Sigmoid colon (tissue), 4 donors: Measurements from ENCODE around the gene ACSL5.

Experiments
- EP300 ChIP-seq, 4 donors: sonication (generic); formaldehyde crosslinking; IDR thresholded peaks; one replicate each; pipeline ENCODE4 v1.6.1; 2017; ENCODE audit warnings: antibody characterized with exemption in 4 of 4
- POLR2A ChIP-seq, 2 donors: fragments of 450-650 bp; IDR thresholded peaks; one replicate each; pipeline ENCODE4 v1.6.1; 2016; ENCODE audit warnings: antibody characterized with exemption in 2 of 2, mild to moderate bottlenecking in 2 of 2, moderate library complexity in 2 of 2
- POLR2AphosphoS5 ChIP-seq, 4 donors: sonication (generic); formaldehyde crosslinking; IDR thresholded peaks; one replicate each; pipeline ENCODE4 v1.6.1; 2017; ENCODE audit warnings: antibody characterized with exemption in 4 of 4
- TF ChIP-seq, protein P1 (sequence below), 4 experiments: fragments of 450-650 bp in 3 of 4; fragments of 200-600 bp in 1 of 4; IDR thresholded peaks; one replicate each; pipeline ENCODE4 v1.5.1; 2016 to 2019; ENCODE audit warnings: antibody characterized with exemption in 4 of 4, mild to moderate bottlenecking in 3 of 4, moderate library complexity in 2 of 4

DNA sequence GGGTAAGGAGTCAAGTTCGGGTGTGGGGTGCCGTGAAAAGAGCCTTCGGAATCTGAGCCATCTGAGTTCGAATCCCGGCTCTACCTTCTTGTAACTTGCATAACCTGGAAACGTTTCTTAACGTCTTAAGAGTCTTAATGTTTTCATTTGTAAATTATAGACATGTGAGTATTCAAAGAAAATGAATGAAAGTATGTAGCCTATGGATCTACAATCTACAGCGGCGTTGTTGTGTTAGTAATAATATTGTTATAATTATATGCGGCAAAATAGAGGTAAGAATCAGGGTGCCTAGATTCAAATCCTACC, 73.7 kb downstream of the ACSL5 start:
- TF ChIP-seq, protein P1, sequence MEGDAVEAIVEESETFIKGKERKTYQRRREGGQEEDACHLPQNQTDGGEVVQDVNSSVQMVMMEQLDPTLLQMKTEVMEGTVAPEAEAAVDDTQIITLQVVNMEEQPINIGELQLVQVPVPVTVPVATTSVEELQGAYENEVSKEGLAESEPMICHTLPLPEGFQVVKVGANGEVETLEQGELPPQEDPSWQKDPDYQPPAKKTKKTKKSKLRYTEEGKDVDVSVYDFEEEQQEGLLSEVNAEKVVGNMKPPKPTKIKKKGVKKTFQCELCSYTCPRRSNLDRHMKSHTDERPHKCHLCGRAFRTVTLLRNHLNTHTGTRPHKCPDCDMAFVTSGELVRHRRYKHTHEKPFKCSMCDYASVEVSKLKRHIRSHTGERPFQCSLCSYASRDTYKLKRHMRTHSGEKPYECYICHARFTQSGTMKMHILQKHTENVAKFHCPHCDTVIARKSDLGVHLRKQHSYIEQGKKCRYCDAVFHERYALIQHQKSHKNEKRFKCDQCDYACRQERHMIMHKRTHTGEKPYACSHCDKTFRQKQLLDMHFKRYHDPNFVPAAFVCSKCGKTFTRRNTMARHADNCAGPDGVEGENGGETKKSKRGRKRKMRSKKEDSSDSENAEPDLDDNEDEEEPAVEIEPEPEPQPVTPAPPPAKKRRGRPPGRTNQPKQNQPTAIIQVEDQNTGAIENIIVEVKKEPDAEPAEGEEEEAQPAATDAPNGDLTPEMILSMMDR (IDR thresholded peaks at IDR 0.05) = no peak
- TF ChIP-seq POLR2AphosphoS5 (IDR thresholded peaks at IDR 0.05) = no peak
- TF ChIP-seq EP300 (IDR thresholded peaks at IDR 0.05) = no peak
- TF ChIP-seq POLR2A (IDR thresholded peaks at IDR 0.05) = no peak
